Esophagus squamous epithelium (tissue), 5 donors: ENCODE results near the gene TP63. TPM values are rescaled to one million over a fixed set of nuclear protein-coding genes. Genes with fewer than 3 reads are reported as not detected.

Source experiments
- DNase-seq: peaks from one replicate; lab custom pipeline; 2025; lab: John Stamatoyannopoulos, UW
- H3K27ac ChIP-seq, 4 donors: fragments of 200-600 bp; sonication (generic); one replicate each; pipeline ENCODE4 v1.5.1; 2016 to 2019; ENCODE audit warnings: mild to moderate bottlenecking in 1 of 4
- H3K27me3 ChIP-seq, 4 donors: fragments of 200-600 bp; sonication (generic); 1 replicate in 3 of 4; 2 replicates in 1 of 4; pipeline versions ENCODE4 v1.5.1 to v1.6.0; 2017 to 2021; ENCODE audit warnings: antibody characterized with exemption in 1 of 4
- H3K36me3 ChIP-seq, 3 donors: fragments of 200-600 bp; sonication (generic); one replicate each; pipeline ENCODE4 v1.5.1; 2016 to 2019
- H3K4me1 ChIP-seq, 3 donors: fragments of 200-600 bp; sonication (generic); one replicate each; pipeline ENCODE4 v1.5.1; 2017 to 2019
- H3K4me3 ChIP-seq, 4 donors: fragments of 200-600 bp; sonication (generic); 1 replicate in 3 of 4; 2 replicates in 1 of 4; pipeline ENCODE4 v1.5.1; 2016 to 2019; ENCODE audit warnings: mild to moderate bottlenecking in 2 of 4, moderate library complexity in 1 of 4
- H3K9me3 ChIP-seq, 3 donors: fragments of 200-600 bp; sonication (generic); one replicate each; pipeline ENCODE4 v1.5.1; 2016 to 2019
- POLR2A ChIP-seq, 4 donors: fragments of 450-650 bp; IDR thresholded peaks; one replicate each; pipeline ENCODE4 v1.6.1; 2017; ENCODE audit warnings: antibody characterized with exemption in 4 of 4, mild to moderate bottlenecking in 4 of 4, moderate library complexity in 3 of 4
- WGBS, 2 donors: methylation state at CpG; one replicate each; pipeline ENCODE4 v1.1.5; 2018; 5-methylcytosine and 5-hydroxymethylcytosine counted together
- intact Hi-C: fragments of 100-400 bp; cut with DNase I; formaldehyde crosslinking; loops from one replicate; pipeline ENCODE4 v1.15.0; 2022
- total RNA-seq, 4 donors: library from RNA; depleted of rRNA; stranded (reverse); fragments of >200 nt; gene quantifications; one replicate each; pipeline ENCODE4 v1.1.0, GENCODE V29; 2016
- TF ChIP-seq, protein P1 (sequence below), 6 experiments: fragments of 450-650 bp in 4 of 6; fragments of 200-600 bp in 2 of 6; sonication (generic) in 2 of 6; IDR thresholded peaks; one replicate each; pipeline ENCODE4 v1.5.1; 2016 to 2019; ENCODE audit warnings: antibody characterized with exemption in 6 of 6, mild to moderate bottlenecking in 4 of 6, moderate library complexity in 4 of 6
- donor health status: DM: yes; HTN: yes; CAD: no.

The TP63 gene
- total RNA-seq, 4 donors from 2014 or later, result 111 to 162 (median 137) TPM

- Histone ChIP-seq H3K4me1 (peaks cover 0 to 20% (median 6%) of the 10 kb centered on the region in 3 donors), H3K36me3 (no peaks in the 10 kb centered on the region), H3K27ac (peak overlapping the region in 3 of 4 donors; percentile 81 to 86 (median 84)), H3K4me3 (no peak overlapping the region), H3K27me3 (no peaks in the 10 kb centered on the region), H3K9me3 (no peaks in the 10 kb centered on the region)
- TF ChIP-seq, protein P1, sequence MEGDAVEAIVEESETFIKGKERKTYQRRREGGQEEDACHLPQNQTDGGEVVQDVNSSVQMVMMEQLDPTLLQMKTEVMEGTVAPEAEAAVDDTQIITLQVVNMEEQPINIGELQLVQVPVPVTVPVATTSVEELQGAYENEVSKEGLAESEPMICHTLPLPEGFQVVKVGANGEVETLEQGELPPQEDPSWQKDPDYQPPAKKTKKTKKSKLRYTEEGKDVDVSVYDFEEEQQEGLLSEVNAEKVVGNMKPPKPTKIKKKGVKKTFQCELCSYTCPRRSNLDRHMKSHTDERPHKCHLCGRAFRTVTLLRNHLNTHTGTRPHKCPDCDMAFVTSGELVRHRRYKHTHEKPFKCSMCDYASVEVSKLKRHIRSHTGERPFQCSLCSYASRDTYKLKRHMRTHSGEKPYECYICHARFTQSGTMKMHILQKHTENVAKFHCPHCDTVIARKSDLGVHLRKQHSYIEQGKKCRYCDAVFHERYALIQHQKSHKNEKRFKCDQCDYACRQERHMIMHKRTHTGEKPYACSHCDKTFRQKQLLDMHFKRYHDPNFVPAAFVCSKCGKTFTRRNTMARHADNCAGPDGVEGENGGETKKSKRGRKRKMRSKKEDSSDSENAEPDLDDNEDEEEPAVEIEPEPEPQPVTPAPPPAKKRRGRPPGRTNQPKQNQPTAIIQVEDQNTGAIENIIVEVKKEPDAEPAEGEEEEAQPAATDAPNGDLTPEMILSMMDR (IDR thresholded peaks at IDR 0.05), result no peak
- no peak for TF ChIP-seq POLR2A (IDR thresholded peaks at IDR 0.05)
- DNase-seq, result no peak
- WGBS, 2 donors, result 27 to 32% methylated on average over 3 of the region's 3 CpGs
- intact Hi-C loops, result no loop called here
Observed at GRCh38 chr3:189787632-189788031, 156.4 kb downstream of the TP63 start.

DNA sequence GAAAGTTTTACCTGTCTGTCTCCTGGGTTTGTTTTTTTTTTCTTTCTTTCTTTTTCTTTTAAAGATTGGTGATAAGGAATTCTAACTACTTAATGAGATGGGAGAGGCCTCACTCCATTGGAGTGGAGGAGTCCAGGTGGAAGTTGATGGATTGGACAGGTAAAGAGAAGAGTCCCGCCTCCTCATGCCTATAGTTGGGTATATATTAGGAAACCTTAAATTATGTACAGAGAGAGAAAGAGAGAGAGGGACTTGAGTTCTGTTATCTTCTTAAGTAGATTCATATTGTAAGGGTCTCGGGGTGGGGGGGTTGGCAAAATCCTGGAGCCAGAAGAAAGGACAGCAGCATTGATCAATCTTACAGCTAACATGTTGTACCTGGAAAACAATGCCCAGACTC, 158.2 kb downstream of the TP63 start:
- 37 to 40% methylated on average over 2 of the region's 2 CpGs for WGBS, 2 donors
- no peaks in the 10 kb centered on the region for H3K36me3 ChIP-seq
- H3K4me3 ChIP-seq, result peak overlapping the region; percentile 39 to 63 (median 46)
- no peaks in the 10 kb centered on the region for H3K27me3 ChIP-seq
- no peak for DNase-seq
- H3K4me1 ChIP-seq, result peaks cover 0 to 29% (median 6%) of the 10 kb centered on the region in 3 donors
- no peaks in the 10 kb centered on the region for H3K9me3 ChIP-seq
- intact Hi-C loops, result no loop called here
- peak overlapping the region in 3 of 4 donors; percentile 81 to 86 (median 84) for H3K27ac ChIP-seq
- TF ChIP-seq POLR2A (IDR thresholded peaks at IDR 0.05), result peak in 3 of 4 donors; percentile 75 to 96 (median 82)
- TF ChIP-seq, protein P1 (IDR thresholded peaks at IDR 0.05), result no peak

- Histone ChIP-seq H3K4me1 (peaks cover 0 to 41% (median 6%) of the 10 kb centered on the region in 3 donors), H3K36me3 (no peaks in the 10 kb centered on the region), H3K4me3 (peak overlapping the region; percentile 39 to 63 (median 46)), H3K27me3 (no peaks in the 10 kb centered on the region), H3K9me3 (no peaks in the 10 kb centered on the region), H3K27ac (peak overlapping the region; percentile 67 to 86 (median 82))
- TF ChIP-seq, protein P1 (IDR thresholded peaks at IDR 0.05), result no peak
- TF ChIP-seq POLR2A (IDR thresholded peaks at IDR 0.05), result no peak
- 21 to 34% methylated on average over 7 of the region's 7 CpGs for WGBS, 2 donors
- intact Hi-C loops, result loop anchor here (10.0 kb wide), 1 partner anchor 154 kb away; no protein-coding TSS in a partner anchor
- no peak for DNase-seq
Observed at GRCh38 chr3:189790658-189791057, 159.5 kb downstream of the TP63 start.

DNA sequence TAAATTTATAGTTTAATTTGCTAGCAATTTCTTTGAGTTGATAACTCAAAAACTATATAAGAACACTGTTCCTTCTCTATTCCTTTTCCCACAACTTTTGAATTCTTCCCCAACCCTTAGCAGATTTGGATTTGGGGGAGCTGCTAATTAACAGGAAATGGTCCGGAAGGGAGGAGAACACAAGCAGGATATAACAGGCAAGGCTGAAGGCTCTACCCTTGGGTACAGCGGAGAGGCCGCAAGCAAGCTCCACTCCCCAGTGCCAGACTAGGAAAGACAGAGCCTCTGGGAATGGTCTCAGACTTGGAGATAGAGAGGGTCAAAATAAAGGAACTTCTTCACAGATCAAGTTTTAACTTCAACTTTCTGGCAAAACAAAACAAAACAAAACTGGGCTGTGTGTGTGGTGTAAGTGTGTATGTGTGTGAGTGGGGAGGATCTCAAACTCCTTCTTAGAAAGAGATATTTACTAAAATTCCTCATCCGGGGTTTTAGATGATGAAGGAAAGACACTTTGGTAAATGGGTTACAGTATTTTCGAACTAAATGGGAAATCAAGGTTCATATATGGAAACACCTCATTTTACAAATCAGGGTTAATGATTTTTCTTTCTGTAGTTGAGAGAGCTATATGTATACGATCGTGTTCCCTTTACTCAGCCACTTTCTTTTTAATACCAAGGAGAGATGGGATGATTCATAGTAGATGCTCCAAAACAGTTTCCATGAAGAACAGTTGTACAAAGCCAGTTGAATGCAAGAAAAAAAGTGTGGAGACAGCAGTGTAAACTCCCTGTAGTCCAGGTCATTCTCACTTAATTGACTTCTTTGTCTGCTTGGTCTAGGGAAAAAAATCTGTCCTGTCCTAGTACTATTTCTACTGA, 161.1 kb downstream of the TP63 start:
- no peaks in the 10 kb centered on the region for H3K27me3 ChIP-seq
- H3K9me3 ChIP-seq, result no peaks in the 10 kb centered on the region
- H3K4me1 ChIP-seq, result peaks cover 0 to 54% (median 3%) of the 10 kb centered on the region in 3 donors
- H3K27ac ChIP-seq, result peak overlapping the region; percentile 67 to 86 (median 82)
- peak overlapping the region; percentile 39 to 63 (median 46) for H3K4me3 ChIP-seq
- no peak for DNase-seq
- intact Hi-C loops, result loop anchor here (10.0 kb wide), 1 partner anchor 153 kb away; no protein-coding TSS in a partner anchor
- TF ChIP-seq POLR2A (IDR thresholded peaks at IDR 0.05), result no peak
- TF ChIP-seq, protein P1 (IDR thresholded peaks at IDR 0.05), result no peak
- WGBS, 2 donors, result 44 to 49% methylated on average over 7 of the region's 7 CpGs
- no peaks in the 10 kb centered on the region for H3K36me3 ChIP-seq

GRCh38 chr3:189794518-189794917, 163.3 kb downstream of the TP63 start:
- H3K4me1 ChIP-seq, result peaks cover 0 to 58% (median 5%) of the 10 kb centered on the region in 3 donors
- DNase-seq, result no peak
- no peaks in the 10 kb centered on the region for H3K27me3 ChIP-seq
- H3K9me3 ChIP-seq, result no peaks in the 10 kb centered on the region
- WGBS, 2 donors, result 33 to 48% methylated on average over 3 of the region's 3 CpGs
- peak overlapping the region; percentile 2 to 49 (median 46) for H3K4me3 ChIP-seq
- TF ChIP-seq, protein P1 (IDR thresholded peaks at IDR 0.05), result no peak
- TF ChIP-seq POLR2A (IDR thresholded peaks at IDR 0.05), result peak in 1 of 4 donors; percentile 16
- intact Hi-C loops, result loop anchor here (10.0 kb wide), 1 partner anchor 150 kb away; no protein-coding TSS in a partner anchor
- no peaks in the 10 kb centered on the region for H3K36me3 ChIP-seq
- H3K27ac ChIP-seq, result peak overlapping the region; percentile 62 to 86 (median 82)
